HCT116 (cell line): ENCODE measurements around the gene FNDC3B.

ENCODE experiments used
- EZH2 ChIP-seq: fragments of 200-600 bp; sonication (generic); IDR thresholded peaks from 2 replicates; pipeline ENCODE4 v1.6.1; 2017; ENCODE audit warnings: antibody characterized with exemption, mixed run types
- POLR2A ChIP-seq: IDR thresholded peaks from 2 replicates; pipeline ENCODE4 v1.7.0; 2011; ENCODE audit warnings: borderline replicate concordance; ENCODE audit not compliant: insufficient read depth, insufficient read length; ENCODE audit errors: extremely low read depth
- SIN3A ChIP-seq: IDR thresholded peaks from 2 replicates; pipeline ENCODE4 v1.6.1; 2012; ENCODE audit warnings: low read depth
- ZFX ChIP-seq: fragments of 450-650 bp; IDR thresholded peaks from 2 replicates; pipeline ENCODE4 v1.6.1; 2017
- ZNF274 ChIP-seq: fragments of 200-500 bp; sonication (Bioruptor generic); IDR thresholded peaks from 2 replicates; pipeline ENCODE4 v1.6.1; 2014; ENCODE audit warnings: mild to moderate bottlenecking, low read depth, low read length, inconsistent platforms
- TF ChIP-seq, protein P1 (sequence below): IDR thresholded peaks from 2 replicates; pipeline ENCODE4 v1.6.1; 2012; ENCODE audit warnings: low read depth
- TF ChIP-seq, protein P2 (sequence below), 3 experiments: fragments of 200-600 bp in 1 of 3; sonication (generic) in 1 of 3; IDR thresholded peaks in 2 of 3; conservative IDR thresholded peaks in 1 of 3; 2 replicates each; pipeline ENCODE4 v1.5.1; 2012 to 2017; ENCODE audit warnings: low read depth in 2 of 3, low read length in 2 of 3, antibody characterized with exemption in 1 of 3, borderline replicate concordance in 1 of 3, control low read depth in 1 of 3, mild to moderate bottlenecking in 1 of 3, mixed read lengths in 1 of 3, mixed run types in 1 of 3, moderate library complexity in 1 of 3; ENCODE audit not compliant: insufficient read depth in 1 of 3
- TF ChIP-seq, protein P3 (sequence below): IDR thresholded peaks from 2 replicates; pipeline ENCODE4 v1.6.1; 2012
- TF ChIP-seq, protein P4 (sequence below): IDR thresholded peaks from 2 replicates; pipeline ENCODE4 v1.6.1; 2011; ENCODE audit warnings: mild to moderate bottlenecking, low read length, moderate library complexity; ENCODE audit not compliant: insufficient replicate concordance; ENCODE audit errors: extremely low read depth

DNA sequence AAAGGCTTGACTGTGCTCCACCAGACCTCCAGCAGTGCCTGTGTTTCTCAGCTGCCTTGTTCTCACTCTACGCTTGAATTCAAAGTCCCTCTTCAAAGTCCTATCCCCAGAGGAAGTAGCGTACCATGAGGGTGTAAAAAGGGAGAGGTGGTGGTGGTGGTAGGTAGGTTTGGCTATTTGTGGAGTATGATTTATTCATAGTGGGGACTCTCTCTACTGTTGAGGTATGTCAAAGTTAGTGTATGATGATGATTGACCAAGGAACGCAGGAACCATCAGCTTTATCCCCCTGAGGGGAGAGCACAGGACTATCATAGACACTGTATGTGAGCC is 271.0 kb downstream of the FNDC3B start:
- no peak for TF ChIP-seq POLR2A
- TF ChIP-seq, protein P1, sequence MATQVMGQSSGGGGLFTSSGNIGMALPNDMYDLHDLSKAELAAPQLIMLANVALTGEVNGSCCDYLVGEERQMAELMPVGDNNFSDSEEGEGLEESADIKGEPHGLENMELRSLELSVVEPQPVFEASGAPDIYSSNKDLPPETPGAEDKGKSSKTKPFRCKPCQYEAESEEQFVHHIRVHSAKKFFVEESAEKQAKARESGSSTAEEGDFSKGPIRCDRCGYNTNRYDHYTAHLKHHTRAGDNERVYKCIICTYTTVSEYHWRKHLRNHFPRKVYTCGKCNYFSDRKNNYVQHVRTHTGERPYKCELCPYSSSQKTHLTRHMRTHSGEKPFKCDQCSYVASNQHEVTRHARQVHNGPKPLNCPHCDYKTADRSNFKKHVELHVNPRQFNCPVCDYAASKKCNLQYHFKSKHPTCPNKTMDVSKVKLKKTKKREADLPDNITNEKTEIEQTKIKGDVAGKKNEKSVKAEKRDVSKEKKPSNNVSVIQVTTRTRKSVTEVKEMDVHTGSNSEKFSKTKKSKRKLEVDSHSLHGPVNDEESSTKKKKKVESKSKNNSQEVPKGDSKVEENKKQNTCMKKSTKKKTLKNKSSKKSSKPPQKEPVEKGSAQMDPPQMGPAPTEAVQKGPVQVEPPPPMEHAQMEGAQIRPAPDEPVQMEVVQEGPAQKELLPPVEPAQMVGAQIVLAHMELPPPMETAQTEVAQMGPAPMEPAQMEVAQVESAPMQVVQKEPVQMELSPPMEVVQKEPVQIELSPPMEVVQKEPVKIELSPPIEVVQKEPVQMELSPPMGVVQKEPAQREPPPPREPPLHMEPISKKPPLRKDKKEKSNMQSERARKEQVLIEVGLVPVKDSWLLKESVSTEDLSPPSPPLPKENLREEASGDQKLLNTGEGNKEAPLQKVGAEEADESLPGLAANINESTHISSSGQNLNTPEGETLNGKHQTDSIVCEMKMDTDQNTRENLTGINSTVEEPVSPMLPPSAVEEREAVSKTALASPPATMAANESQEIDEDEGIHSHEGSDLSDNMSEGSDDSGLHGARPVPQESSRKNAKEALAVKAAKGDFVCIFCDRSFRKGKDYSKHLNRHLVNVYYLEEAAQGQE: no peak
- no peak for TF ChIP-seq ZNF274
- TF ChIP-seq, protein P2, sequence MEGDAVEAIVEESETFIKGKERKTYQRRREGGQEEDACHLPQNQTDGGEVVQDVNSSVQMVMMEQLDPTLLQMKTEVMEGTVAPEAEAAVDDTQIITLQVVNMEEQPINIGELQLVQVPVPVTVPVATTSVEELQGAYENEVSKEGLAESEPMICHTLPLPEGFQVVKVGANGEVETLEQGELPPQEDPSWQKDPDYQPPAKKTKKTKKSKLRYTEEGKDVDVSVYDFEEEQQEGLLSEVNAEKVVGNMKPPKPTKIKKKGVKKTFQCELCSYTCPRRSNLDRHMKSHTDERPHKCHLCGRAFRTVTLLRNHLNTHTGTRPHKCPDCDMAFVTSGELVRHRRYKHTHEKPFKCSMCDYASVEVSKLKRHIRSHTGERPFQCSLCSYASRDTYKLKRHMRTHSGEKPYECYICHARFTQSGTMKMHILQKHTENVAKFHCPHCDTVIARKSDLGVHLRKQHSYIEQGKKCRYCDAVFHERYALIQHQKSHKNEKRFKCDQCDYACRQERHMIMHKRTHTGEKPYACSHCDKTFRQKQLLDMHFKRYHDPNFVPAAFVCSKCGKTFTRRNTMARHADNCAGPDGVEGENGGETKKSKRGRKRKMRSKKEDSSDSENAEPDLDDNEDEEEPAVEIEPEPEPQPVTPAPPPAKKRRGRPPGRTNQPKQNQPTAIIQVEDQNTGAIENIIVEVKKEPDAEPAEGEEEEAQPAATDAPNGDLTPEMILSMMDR (IDR thresholded peaks at IDR 0.05 in 2 of 3, conservative IDR thresholded peaks at IDR 0.05 in 1 of 3; ENCODE audit: borderline replicate concordance in 1 of 3, insufficient read depth in 1 of 3, low read depth in 2 of 3, low read length in 2 of 3): no peak
- TF ChIP-seq, protein P3, sequence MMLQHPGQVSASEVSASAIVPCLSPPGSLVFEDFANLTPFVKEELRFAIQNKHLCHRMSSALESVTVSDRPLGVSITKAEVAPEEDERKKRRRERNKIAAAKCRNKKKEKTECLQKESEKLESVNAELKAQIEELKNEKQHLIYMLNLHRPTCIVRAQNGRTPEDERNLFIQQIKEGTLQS: no peak
- no peak for TF ChIP-seq SIN3A
- TF ChIP-seq, protein P4, sequence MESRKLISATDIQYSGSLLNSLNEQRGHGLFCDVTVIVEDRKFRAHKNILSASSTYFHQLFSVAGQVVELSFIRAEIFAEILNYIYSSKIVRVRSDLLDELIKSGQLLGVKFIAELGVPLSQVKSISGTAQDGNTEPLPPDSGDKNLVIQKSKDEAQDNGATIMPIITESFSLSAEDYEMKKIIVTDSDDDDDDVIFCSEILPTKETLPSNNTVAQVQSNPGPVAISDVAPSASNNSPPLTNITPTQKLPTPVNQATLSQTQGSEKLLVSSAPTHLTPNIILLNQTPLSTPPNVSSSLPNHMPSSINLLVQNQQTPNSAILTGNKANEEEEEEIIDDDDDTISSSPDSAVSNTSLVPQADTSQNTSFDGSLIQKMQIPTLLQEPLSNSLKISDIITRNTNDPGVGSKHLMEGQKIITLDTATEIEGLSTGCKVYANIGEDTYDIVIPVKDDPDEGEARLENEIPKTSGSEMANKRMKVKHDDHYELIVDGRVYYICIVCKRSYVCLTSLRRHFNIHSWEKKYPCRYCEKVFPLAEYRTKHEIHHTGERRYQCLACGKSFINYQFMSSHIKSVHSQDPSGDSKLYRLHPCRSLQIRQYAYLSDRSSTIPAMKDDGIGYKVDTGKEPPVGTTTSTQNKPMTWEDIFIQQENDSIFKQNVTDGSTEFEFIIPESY: no peak
- TF ChIP-seq ZFX: no peak
- no peak for TF ChIP-seq EZH2
